Peyer's patch (tissue), 4 donors: ENCODE measurements around the gene ZNF503. TPM values are rescaled to one million over a fixed set of nuclear protein-coding genes. Genes with fewer than 3 reads are reported as not detected.

Source experiments
- DNase-seq, 3 donors: peaks; one replicate each; pipeline ENCODE4 v3.0.0-alpha.2; 2017 to 2019
- H3K27ac ChIP-seq, 4 donors: fragments of 200-600 bp; sonication (generic); one replicate each; pipeline ENCODE4 v1.5.1; 2016 to 2019
- H3K27me3 ChIP-seq, 2 donors: fragments of 200-600 bp; sonication (generic); one replicate each; pipeline ENCODE4 v1.5.1; 2019
- H3K36me3 ChIP-seq, 3 donors: fragments of 200-600 bp; sonication (generic); one replicate each; pipeline ENCODE4 v1.5.1; 2016 to 2019
- H3K4me1 ChIP-seq, 4 donors: fragments of 200-600 bp; sonication (generic); one replicate each; pipeline ENCODE4 v1.5.1; 2016 to 2019
- H3K4me3 ChIP-seq, 4 donors: fragments of 200-600 bp; sonication (generic); 1 replicate in 3 of 4; 2 replicates in 1 of 4; pipeline ENCODE4 v1.5.1; 2016 to 2019; ENCODE audit warnings: mild to moderate bottlenecking in 1 of 4
- H3K9me3 ChIP-seq, 4 donors: fragments of 200-600 bp; sonication (generic); one replicate each; pipeline ENCODE4 v1.5.1; 2016 to 2019; ENCODE audit warnings: mild to moderate bottlenecking in 1 of 4
- POLR2A ChIP-seq, 2 donors: fragments of 450-650 bp; IDR thresholded peaks; one replicate each; pipeline ENCODE4 v1.5.1; 2017; ENCODE audit warnings: antibody characterized with exemption in 2 of 2, mild to moderate bottlenecking in 2 of 2, moderate library complexity in 2 of 2
- total RNA-seq, 4 donors: library from RNA; depleted of rRNA; stranded (reverse); fragments of >200 nt; gene quantifications; one replicate each; pipeline ENCODE4 v1.1.0, GENCODE V29; 2016
- TF ChIP-seq, protein P1 (sequence below), 6 experiments: fragments of 450-650 bp in 4 of 6; fragments of 200-600 bp in 2 of 6; sonication (generic) in 1 of 6; IDR thresholded peaks; one replicate each; pipeline ENCODE4 v1.5.1; 2017 to 2019; ENCODE audit warnings: antibody characterized with exemption in 6 of 6, mild to moderate bottlenecking in 3 of 6, moderate library complexity in 1 of 6

Gene ZNF503
- total RNA-seq, 4 donors from 2014 or later, result 5.2 to 9.1 (median 6.4) TPM

DNA sequence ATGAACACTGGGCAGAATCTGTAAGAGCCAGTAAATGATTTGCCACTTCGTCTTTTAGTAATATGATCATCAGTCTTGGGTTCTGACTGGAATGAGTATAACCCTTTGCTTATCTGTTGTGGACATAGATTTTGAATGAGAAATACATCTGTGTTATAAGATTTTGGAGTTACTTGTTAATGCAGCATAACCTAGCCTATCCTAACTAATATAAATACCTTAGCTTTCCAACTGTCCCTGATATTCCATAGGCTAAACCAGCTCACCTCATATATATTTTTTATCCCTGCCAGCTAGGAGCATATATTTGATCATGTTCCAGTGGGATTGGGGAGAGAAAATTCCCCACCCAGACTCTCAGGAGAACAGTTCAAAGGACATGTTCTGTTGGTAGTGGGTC lies 44.9 kb upstream of the ZNF503 start:
- Histone ChIP-seq H3K27me3 (no peaks in the 10 kb centered on the region), H3K27ac (no peak overlapping the region), H3K36me3 (no peaks in the 10 kb centered on the region), H3K4me1 (no peaks in the 10 kb centered on the region), H3K4me3 (no peak overlapping the region), H3K9me3 (no peaks in the 10 kb centered on the region)
- DNase-seq, result no peak
- TF ChIP-seq, protein P1, sequence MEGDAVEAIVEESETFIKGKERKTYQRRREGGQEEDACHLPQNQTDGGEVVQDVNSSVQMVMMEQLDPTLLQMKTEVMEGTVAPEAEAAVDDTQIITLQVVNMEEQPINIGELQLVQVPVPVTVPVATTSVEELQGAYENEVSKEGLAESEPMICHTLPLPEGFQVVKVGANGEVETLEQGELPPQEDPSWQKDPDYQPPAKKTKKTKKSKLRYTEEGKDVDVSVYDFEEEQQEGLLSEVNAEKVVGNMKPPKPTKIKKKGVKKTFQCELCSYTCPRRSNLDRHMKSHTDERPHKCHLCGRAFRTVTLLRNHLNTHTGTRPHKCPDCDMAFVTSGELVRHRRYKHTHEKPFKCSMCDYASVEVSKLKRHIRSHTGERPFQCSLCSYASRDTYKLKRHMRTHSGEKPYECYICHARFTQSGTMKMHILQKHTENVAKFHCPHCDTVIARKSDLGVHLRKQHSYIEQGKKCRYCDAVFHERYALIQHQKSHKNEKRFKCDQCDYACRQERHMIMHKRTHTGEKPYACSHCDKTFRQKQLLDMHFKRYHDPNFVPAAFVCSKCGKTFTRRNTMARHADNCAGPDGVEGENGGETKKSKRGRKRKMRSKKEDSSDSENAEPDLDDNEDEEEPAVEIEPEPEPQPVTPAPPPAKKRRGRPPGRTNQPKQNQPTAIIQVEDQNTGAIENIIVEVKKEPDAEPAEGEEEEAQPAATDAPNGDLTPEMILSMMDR (IDR thresholded peaks at IDR 0.05), result no peak
- no peak for TF ChIP-seq POLR2A (IDR thresholded peaks at IDR 0.05)

DNA sequence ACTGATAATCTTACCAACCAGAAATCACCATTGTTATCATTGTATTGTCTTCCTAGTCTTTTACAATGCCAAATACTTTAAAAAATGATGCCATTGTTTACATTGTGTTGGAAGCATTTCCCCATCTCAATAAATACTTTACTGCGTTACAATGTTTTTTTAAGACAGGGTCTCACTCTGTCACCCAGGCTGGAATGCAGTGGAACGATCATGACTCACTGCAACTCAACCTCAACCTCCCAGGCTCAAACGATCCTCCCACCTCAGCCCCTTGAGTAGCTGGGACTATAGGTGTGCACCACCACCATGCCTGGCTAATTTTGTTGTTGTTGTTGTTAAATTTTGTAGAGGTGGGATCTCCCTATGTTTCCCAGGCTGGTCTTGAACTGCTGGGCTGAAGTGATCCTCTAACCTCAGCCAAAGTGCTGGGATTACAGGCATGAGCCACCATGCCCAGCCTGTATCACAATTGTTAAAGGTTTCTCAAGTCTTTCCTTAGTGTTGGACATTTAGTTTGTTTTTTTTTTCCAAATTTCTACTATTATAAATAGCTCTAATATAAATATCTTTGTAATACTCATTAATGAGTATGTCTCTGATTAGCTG lies 43.3 kb upstream of the ZNF503 start:
- H3K36me3 ChIP-seq, result no peaks in the 10 kb centered on the region
- no peak overlapping the region for H3K4me3 ChIP-seq
- H3K9me3 ChIP-seq, result no peaks in the 10 kb centered on the region
- no peak for TF ChIP-seq POLR2A (IDR thresholded peaks at IDR 0.05)
- TF ChIP-seq, protein P1 (IDR thresholded peaks at IDR 0.05), result no peak
- DNase-seq, result no peak
- no peaks in the 10 kb centered on the region for H3K27me3 ChIP-seq
- no peak overlapping the region for H3K27ac ChIP-seq
- H3K4me1 ChIP-seq, result no peaks in the 10 kb centered on the region

DNA sequence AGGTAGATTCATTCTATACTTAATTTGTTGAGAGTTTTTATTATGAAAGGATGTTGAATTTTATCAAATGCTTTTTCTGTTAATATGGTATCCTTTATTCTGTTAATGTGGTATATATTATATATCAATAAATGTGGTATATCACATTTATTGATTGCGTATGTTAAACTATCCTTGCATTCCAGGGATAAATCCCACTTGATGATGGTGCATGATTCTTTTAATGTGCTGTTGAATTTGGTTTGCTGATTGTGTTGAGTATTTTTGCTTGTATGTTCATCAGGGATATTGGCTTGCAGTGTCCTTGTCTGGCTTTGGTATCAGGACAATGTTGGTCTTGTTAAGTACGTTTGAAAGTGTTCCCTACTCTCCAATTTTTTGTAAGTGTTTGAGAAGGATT lies 41.8 kb upstream of the ZNF503 start:
- TF ChIP-seq, protein P1 (IDR thresholded peaks at IDR 0.05), result no peak
- TF ChIP-seq POLR2A (IDR thresholded peaks at IDR 0.05), result no peak
- Histone ChIP-seq H3K9me3 (no peaks in the 10 kb centered on the region), H3K36me3 (no peaks in the 10 kb centered on the region), H3K4me1 (no peaks in the 10 kb centered on the region), H3K27me3 (no peaks in the 10 kb centered on the region), H3K4me3 (no peak overlapping the region), H3K27ac (no peak overlapping the region)
- no peak for DNase-seq

DNA sequence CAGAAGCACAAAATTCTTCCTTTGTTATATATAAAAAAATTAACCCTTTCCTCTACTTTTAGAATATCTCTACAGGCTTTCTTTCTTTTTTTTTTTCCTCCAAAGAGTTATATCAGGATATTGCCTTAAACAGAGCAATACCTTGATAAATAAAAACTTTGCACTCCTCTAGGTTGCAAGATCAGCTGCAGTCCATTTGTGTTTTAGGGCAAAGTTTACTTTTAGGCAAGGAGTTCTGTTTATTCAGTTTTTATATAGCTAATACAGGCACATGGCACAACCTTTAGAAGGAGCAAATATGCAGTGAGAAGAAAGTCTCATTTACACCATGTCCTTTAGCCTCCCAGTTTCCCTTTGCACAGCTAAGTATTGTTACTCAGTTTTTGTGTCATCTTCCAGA lies 40.1 kb upstream of the ZNF503 start:
- Histone ChIP-seq H3K4me1 (no peaks in the 10 kb centered on the region), H3K27ac (no peak overlapping the region)
- DNase-seq, result no peak

DNA sequence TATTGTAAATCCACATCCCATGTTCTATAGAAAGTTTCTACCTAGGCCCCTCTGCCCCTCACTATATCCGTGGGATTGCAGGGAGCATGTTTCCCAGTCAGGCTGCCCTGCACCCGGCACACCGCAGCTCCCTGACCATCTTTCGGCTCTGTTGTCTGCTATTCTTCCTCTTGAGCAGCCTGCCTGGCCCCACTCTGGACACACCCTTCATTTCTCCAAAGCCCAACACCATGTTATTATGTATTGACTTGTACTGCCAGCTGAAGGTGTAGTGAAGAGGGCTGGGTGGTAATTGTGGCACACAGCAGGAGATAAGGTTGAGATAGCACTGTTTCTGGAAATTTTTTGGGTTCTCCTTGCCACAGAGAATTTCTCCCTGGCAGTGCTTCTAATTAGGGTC lies 39.6 kb upstream of the ZNF503 start:
- Histone ChIP-seq H3K4me1 (no peaks in the 10 kb centered on the region), H3K36me3 (no peaks in the 10 kb centered on the region), H3K9me3 (no peaks in the 10 kb centered on the region), H3K4me3 (no peak overlapping the region), H3K27me3 (no peaks in the 10 kb centered on the region), H3K27ac (no peak overlapping the region)
- TF ChIP-seq, protein P1 (IDR thresholded peaks at IDR 0.05), result no peak
- no peak for TF ChIP-seq POLR2A (IDR thresholded peaks at IDR 0.05)
- DNase-seq, result no peak

More for the DNA sequence above, 40.1 kb upstream of the ZNF503 start:
- Histone ChIP-seq H3K36me3 (no peaks in the 10 kb centered on the region), H3K4me3 (no peak overlapping the region), H3K27me3 (no peaks in the 10 kb centered on the region), H3K9me3 (no peaks in the 10 kb centered on the region)
- TF ChIP-seq, protein P1 (IDR thresholded peaks at IDR 0.05), result no peak
- no peak for TF ChIP-seq POLR2A (IDR thresholded peaks at IDR 0.05)
